HepG2 (cell line): ENCODE results near the gene MAT2A. TPM values are rescaled to one million over a fixed set of nuclear protein-coding genes. Genes with fewer than 3 reads are reported as not detected.
A peak's percentile ranks its signal among the peaks of the same experiment; 100 is the strongest.

Source experiments
- ARHGAP35 ChIP-seq: sonication (generic); formaldehyde crosslinking; IDR thresholded peaks from 2 replicates; pipeline ENCODE4 v1.9.0; 2022; ENCODE audit warnings: mild to moderate bottlenecking, inconsistent platforms, moderate library complexity, missing genetic modification reagents, borderline replicate concordance
- EEA1 ChIP-seq: sonication (generic); formaldehyde crosslinking; IDR thresholded peaks from 2 replicates; pipeline ENCODE4 v1.5.1; 2020; ENCODE audit warnings: mild to moderate bottlenecking, missing genetic modification reagents, borderline replicate concordance
- EED ChIP-seq: sonication (generic); formaldehyde crosslinking; IDR thresholded peaks from 2 replicates; pipeline ENCODE4 v1.5.0; 2020; ENCODE audit warnings: mild to moderate bottlenecking, missing genetic modification reagents
- GATA4 ChIP-seq: sonication (generic); IDR thresholded peaks from 2 replicates; pipeline ENCODE4 v1.6.1; 2016; ENCODE audit warnings: antibody characterized with exemption, low read depth, borderline replicate concordance
- GTF3A ChIP-seq: sonication (generic); formaldehyde crosslinking; conservative IDR thresholded peaks from 2 replicates; pipeline ENCODE4 v1.4.0; 2020; ENCODE audit warnings: mild to moderate bottlenecking, missing genetic modification reagents
- HHEX ChIP-seq: IDR thresholded peaks from 2 replicates; pipeline ENCODE4 v1.6.1; 2016; ENCODE audit warnings: control low read depth
- HNF4G ChIP-seq, 2 experiments: sonication (generic) in 1 of 2; formaldehyde crosslinking in 1 of 2; IDR thresholded peaks; 2 replicates each; pipeline versions ENCODE4 v1.4.0 to v1.6.1; 2011 to 2020; ENCODE audit warnings: borderline replicate concordance in 2 of 2, low read depth in 2 of 2, mild to moderate bottlenecking in 2 of 2, low read length in 1 of 2, missing genetic modification reagents in 1 of 2, moderate library complexity in 1 of 2
- ONECUT2 ChIP-seq: sonication (generic); formaldehyde crosslinking; IDR thresholded peaks from 2 replicates; pipeline ENCODE4 v1.4.0; 2020; ENCODE audit warnings: missing genetic modification reagents
- PLRG1 ChIP-seq: fragments of 450-650 bp; conservative IDR thresholded peaks from 2 replicates; pipeline ENCODE4 v1.6.1; 2016
- TCF12 ChIP-seq, 2 experiments: fragments of 450-650 bp in 1 of 2; sonication (generic) in 1 of 2; formaldehyde crosslinking in 1 of 2; IDR thresholded peaks; 2 replicates each; pipeline versions ENCODE4 v1.6.1 to v1.8.0; 2017 to 2022; ENCODE audit warnings: antibody characterized with exemption in 1 of 2, mild to moderate bottlenecking in 1 of 2, missing genetic modification reagents in 1 of 2, moderate library complexity in 1 of 2
- TERF1 ChIP-seq: sonication (generic); formaldehyde crosslinking; IDR thresholded peaks from 2 replicates; pipeline ENCODE4 v1.8.0; 2022; ENCODE audit warnings: mild to moderate bottlenecking, missing genetic modification reagents, moderate library complexity
- ZMAT3 ChIP-seq: sonication (generic); formaldehyde crosslinking; conservative IDR thresholded peaks from 2 replicates; pipeline ENCODE4 v1.7.0; 2021; ENCODE audit warnings: missing genetic modification reagents
- ZNF260 ChIP-seq: sonication (generic); formaldehyde crosslinking; IDR thresholded peaks from 2 replicates; pipeline ENCODE4 v1.4.0; 2020; ENCODE audit warnings: missing genetic modification reagents, low read depth, mild to moderate bottlenecking, borderline replicate concordance
- ZNF546 ChIP-seq: sonication (generic); formaldehyde crosslinking; conservative IDR thresholded peaks from 2 replicates; pipeline ENCODE4 v1.8.1; 2023; ENCODE audit warnings: mild to moderate bottlenecking, missing genetic modification reagents
- ZNF672 ChIP-seq: sonication (generic); formaldehyde crosslinking; IDR thresholded peaks from 2 replicates; pipeline ENCODE4 v1.8.1; 2022; ENCODE audit warnings: missing genetic modification reagents
- ZNF7 ChIP-seq: IDR thresholded peaks from 2 replicates; pipeline ENCODE4 v1.6.1; 2016; ENCODE audit warnings: missing biosample characterization, missing genetic modification reagents
- ZNF709 ChIP-seq: sonication (generic); formaldehyde crosslinking; IDR thresholded peaks from 2 replicates; pipeline ENCODE4 v1.5.0; 2020; ENCODE audit warnings: mild to moderate bottlenecking, missing genetic modification reagents
- ZNF780A ChIP-seq: sonication (generic); formaldehyde crosslinking; IDR thresholded peaks from 2 replicates; pipeline ENCODE4 v1.8.0; 2022; ENCODE audit warnings: mild to moderate bottlenecking, missing genetic modification reagents, moderate library complexity
- ZNF800 ChIP-seq: sonication (generic); formaldehyde crosslinking; IDR thresholded peaks from 2 replicates; pipeline ENCODE4 v1.4.0; 2020; ENCODE audit warnings: missing genetic modification reagents
- ZNF816 ChIP-seq: sonication (generic); formaldehyde crosslinking; IDR thresholded peaks from 2 replicates; pipeline ENCODE4 v1.8.0; 2022; ENCODE audit warnings: missing genetic modification reagents, mild to moderate bottlenecking, borderline replicate concordance
- ZSCAN12 ChIP-seq: sonication (generic); formaldehyde crosslinking; IDR thresholded peaks from 2 replicates; pipeline ENCODE4 v1.9.0; 2021; ENCODE audit warnings: mild to moderate bottlenecking, missing genetic modification reagents
- polyA plus RNA-seq, 8 experiments: library from polyadenylated mRNA; depleted of rRNA in 3 of 8; stranded (reverse) in 7 of 8; unstranded in 1 of 8; fragments of >200 nt; fragmentation: Illumina TruSeq in 4 of 8; extraction: Trizol in 4 of 8; gene quantifications; 2 replicates each; pipeline versions ENCODE4 v1.2.1 to v1.2.3, GENCODE V29; 2011 to 2016; ENCODE audit warnings: low read depth in 4 of 8, missing spikeins in 1 of 8, mixed read lengths in 1 of 8; ENCODE audit not compliant: insufficient read depth in 1 of 8
- total RNA-seq, 5 experiments: library from RNA; depleted of rRNA; stranded (reverse); fragments of >200 nt; fragmentation: Illumina TruSeq; extraction: Trizol; gene quantifications; 2 replicates each; pipeline ENCODE4 v1.2.3, GENCODE V29; 2016; ENCODE audit warnings: low read depth in 1 of 5
- TF ChIP-seq, protein P1 (sequence below): sonication (generic); formaldehyde crosslinking; IDR thresholded peaks from 2 replicates; pipeline ENCODE4 v1.4.0; 2020; ENCODE audit warnings: mild to moderate bottlenecking, missing genetic modification reagents
- TF ChIP-seq, protein P2 (sequence below): sonication (generic); formaldehyde crosslinking; IDR thresholded peaks from 2 replicates; pipeline ENCODE4 v1.5.0; 2020; ENCODE audit warnings: missing genetic modification reagents

MAT2A gene
- total and polyA plus RNA-seq, 2 of the 13 experiments (the other 11 are each of a cell fraction or from before 2014, with no cell fraction given) = 155 to 331 TPM

DNA sequence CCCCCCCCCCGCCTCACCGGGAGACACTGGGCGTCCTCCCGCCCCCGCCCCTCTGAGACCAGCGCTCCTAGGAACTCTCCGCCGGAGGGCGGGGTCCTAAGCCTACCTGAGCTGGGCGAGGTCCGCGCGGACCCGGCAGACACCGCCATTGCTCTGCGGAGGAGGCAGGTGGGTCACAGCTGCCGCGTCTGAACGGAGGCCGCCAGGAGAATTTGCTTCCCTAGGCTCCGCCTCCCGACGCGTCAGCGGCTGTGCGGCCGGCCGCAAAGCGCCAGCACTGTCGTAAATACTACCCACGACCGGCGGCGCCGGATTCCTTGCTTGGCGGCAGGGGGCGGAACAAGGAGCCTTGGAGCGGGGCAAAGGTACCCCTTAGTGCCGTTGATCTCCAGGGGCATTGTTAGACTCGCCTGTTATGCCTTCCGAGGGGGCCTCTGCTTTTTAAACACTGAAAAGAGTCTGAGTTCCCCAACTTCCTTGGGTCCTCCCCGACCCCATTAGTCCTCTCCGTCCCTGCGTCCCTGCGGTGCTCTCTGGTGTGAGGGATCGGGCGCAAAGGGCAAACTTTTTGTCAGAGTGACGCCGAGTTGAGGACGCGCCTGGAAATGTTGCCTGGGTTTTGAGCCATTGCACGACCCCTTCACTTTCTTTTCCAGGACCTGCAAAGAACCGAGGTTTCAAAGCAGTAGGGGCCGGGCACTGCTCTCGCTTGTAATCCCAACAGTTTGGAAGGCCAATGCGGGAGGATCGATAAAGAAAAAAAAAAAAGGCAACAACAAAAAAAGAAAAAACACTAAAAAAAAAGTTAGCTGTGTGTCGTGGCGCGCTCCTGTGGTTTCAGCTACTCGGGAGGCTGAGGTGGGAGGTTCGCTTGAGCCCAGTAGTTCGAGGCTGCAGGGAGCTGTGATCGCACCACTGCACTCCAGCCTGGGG lies 22.6 kb downstream of the MAT2A start, which contains the start of gene GGCX (continued):
- no peak for TF ChIP-seq TERF1
- TF ChIP-seq, protein P1, sequence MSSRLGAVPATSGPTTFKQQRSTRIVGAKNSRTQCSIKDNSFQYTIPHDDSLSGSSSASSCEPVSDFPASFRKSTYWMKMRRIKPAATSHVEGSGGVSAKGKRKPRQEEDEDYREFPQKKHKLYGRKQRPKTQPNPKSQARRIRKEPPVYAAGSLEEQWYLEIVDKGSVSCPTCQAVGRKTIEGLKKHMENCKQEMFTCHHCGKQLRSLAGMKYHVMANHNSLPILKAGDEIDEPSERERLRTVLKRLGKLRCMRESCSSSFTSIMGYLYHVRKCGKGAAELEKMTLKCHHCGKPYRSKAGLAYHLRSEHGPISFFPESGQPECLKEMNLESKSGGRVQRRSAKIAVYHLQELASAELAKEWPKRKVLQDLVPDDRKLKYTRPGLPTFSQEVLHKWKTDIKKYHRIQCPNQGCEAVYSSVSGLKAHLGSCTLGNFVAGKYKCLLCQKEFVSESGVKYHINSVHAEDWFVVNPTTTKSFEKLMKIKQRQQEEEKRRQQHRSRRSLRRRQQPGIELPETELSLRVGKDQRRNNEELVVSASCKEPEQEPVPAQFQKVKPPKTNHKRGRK (CRISPR knock-in tag) = peak; percentile 72; the same call in 1 of the 2 replicates
- peak; percentile 34; the same call in 1 of the 2 replicates for TF ChIP-seq ZNF546 (CRISPR knock-in tag)
- no peak for TF ChIP-seq GTF3A (CRISPR knock-in tag)
- peak; percentile 78 for TF ChIP-seq HNF4G (IDR thresholded peaks at IDR 0.05; ENCODE audit: borderline replicate concordance, low read depth, low read length)
- TF ChIP-seq HNF4G (CRISPR knock-in tag; IDR thresholded peaks at IDR 0.05; ENCODE audit: borderline replicate concordance, low read depth) = peak; percentile 87; the same call in 1 of the 2 replicates
- TF ChIP-seq GATA4 = peak; percentile 64; the same call in 1 of the 2 replicates
- TF ChIP-seq ZMAT3 (CRISPR knock-in tag) = peak; percentile 74; the same call in 1 of the 2 replicates
- TF ChIP-seq EED (CRISPR knock-in tag) = peak; percentile 81
- TF ChIP-seq ZNF780A (CRISPR knock-in tag) = 0 out of 2 replicates have a peak, but pooled peaks have one; percentile 13
- TF ChIP-seq ZNF7 = no peak
- peak; percentile 38; the same call in 1 of the 2 replicates for TF ChIP-seq ONECUT2 (CRISPR knock-in tag)
- TF ChIP-seq ZNF816 (CRISPR knock-in tag) = peak; percentile 96
- TF ChIP-seq, protein P2, sequence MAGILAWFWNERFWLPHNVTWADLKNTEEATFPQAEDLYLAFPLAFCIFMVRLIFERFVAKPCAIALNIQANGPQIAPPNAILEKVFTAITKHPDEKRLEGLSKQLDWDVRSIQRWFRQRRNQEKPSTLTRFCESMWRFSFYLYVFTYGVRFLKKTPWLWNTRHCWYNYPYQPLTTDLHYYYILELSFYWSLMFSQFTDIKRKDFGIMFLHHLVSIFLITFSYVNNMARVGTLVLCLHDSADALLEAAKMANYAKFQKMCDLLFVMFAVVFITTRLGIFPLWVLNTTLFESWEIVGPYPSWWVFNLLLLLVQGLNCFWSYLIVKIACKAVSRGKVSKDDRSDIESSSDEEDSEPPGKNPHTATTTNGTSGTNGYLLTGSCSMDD (CRISPR knock-in tag) = no peak
- TF ChIP-seq ZSCAN12 (CRISPR knock-in tag) = no peak
- TF ChIP-seq EEA1 (CRISPR knock-in tag) = 0 out of 2 replicates have a peak, but pooled peaks have one; percentile 45
- TF ChIP-seq HHEX (CRISPR knock-in tag) = no peak
- peak; percentile 97 for TF ChIP-seq ZNF709 (CRISPR knock-in tag)
- TF ChIP-seq ARHGAP35 (CRISPR knock-in tag) = 0 out of 2 replicates have a peak, but pooled peaks have one; percentile 76
- no peak for TF ChIP-seq TCF12 (IDR thresholded peaks at IDR 0.05)
- TF ChIP-seq TCF12 (CRISPR knock-in tag; IDR thresholded peaks at IDR 0.05) = peak; percentile 81
- no peak for TF ChIP-seq ZNF672 (CRISPR knock-in tag)
- TF ChIP-seq ZNF800 (CRISPR knock-in tag) = no peak; the same call in 1 of the 2 replicates
- TF ChIP-seq ZNF260 (CRISPR knock-in tag) = no peak
- TF ChIP-seq PLRG1 = no peak
